Cardiac atrium fibroblast (primary cell): ENCODE measurements around the gene SLC35D1. TPM values are rescaled to one million over a fixed set of nuclear protein-coding genes. Genes with fewer than 3 reads are reported as not detected.

Source experiments
- total RNA-seq: library from RNA; depleted of rRNA; stranded (reverse); fragments of >200 nt; gene quantifications from 2 replicates; pipeline ENCODE4 v1.2.3, GENCODE V29; 2015

The SLC35D1 gene
- total RNA-seq = 8.9 and 9.0 TPM in 2 replicates

GRCh38 chr1:67053785-67054772 lies at the start of gene SLC35D1:
TSS of gene SLC35D1 (minus strand) at chr1:67054148. CDS start at chr1:67054013, 135 bp downstream.

Other genes with a start within 250 kb of the SLC35D1 start
- 1.5 and 5.4 TPM in 2 replicates for gene DNAI4, start 129.3 kb downstream of the SLC35D1 start, total RNA-seq
- 15.9 and 18.0 TPM in 2 replicates for gene MIER1, start 129.2 kb downstream of the SLC35D1 start, total RNA-seq
- gene C1orf141, start 80.8 kb upstream of the SLC35D1 start, total RNA-seq = not detected in 2 replicates
- gene IL23R, start 112.3 kb upstream of the SLC35D1 start, total RNA-seq = not detected in 2 replicates